Aorta (tissue), 5 donors: ENCODE results near the gene RAP1GAP. TPM values are rescaled to one million over a fixed set of nuclear protein-coding genes. Genes with fewer than 3 reads are reported as not detected.
A peak's percentile ranks its signal among the peaks of the same experiment; 100 is the strongest.

Source experiments
- ATAC-seq: fragments of 200-7000 bp; cut with Tn5 transposase; one replicate; pipeline ENCODE4 v1.9.1; 2022; ENCODE audit warnings: moderate library complexity; ENCODE audit not compliant: low FRiP score
- DNase-seq, 2 donors: peaks; one replicate each; pipeline ENCODE4 v3.0.0-alpha.2; 2020
- H3K27ac ChIP-seq, 2 donors: one replicate each; pipeline ENCODE4 v1.5.1; 2013; ENCODE audit warnings: low read length in 2 of 2, mild to moderate bottlenecking in 2 of 2, moderate library complexity in 2 of 2, control low read depth in 1 of 2, inconsistent platforms in 1 of 2, low read depth in 1 of 2
- H3K27me3 ChIP-seq, 2 donors: one replicate each; pipeline ENCODE4 v1.6.1; 2013; ENCODE audit warnings: control low read depth in 1 of 2, low read length in 1 of 2, mild to moderate bottlenecking in 1 of 2, moderate library complexity in 1 of 2; ENCODE audit not compliant: insufficient read depth in 2 of 2, control insufficient read depth in 1 of 2
- H3K36me3 ChIP-seq, 2 donors: one replicate each; pipeline ENCODE4 v1.6.1; 2013; ENCODE audit warnings: control low read depth in 1 of 2, low read length in 1 of 2, mild to moderate bottlenecking in 1 of 2; ENCODE audit not compliant: insufficient read depth in 2 of 2, control insufficient read depth in 1 of 2
- H3K4me1 ChIP-seq, 2 donors: one replicate each; pipeline ENCODE4 v1.6.1; 2013; ENCODE audit warnings: low read length in 2 of 2, control low read depth in 1 of 2, mild to moderate bottlenecking in 1 of 2, moderate library complexity in 1 of 2; ENCODE audit not compliant: insufficient read depth in 2 of 2, control insufficient read depth in 1 of 2
- H3K4me3 ChIP-seq, 2 donors: one replicate each; pipeline ENCODE4 v1.5.1; 2013; ENCODE audit warnings: low read length in 2 of 2, control low read depth in 1 of 2, mild to moderate bottlenecking in 1 of 2
- H3K9me3 ChIP-seq: one replicate; pipeline ENCODE4 v1.6.1; 2013; ENCODE audit warnings: mild to moderate bottlenecking, low read length; ENCODE audit not compliant: control insufficient read depth
- WGBS, 2 donors: extraction: QIAGEN DNeasy Blood & Tissue Kit; methylation state at CpG; one replicate each; pipeline ENCODE4 v1.1.7; 2013; 5-methylcytosine and 5-hydroxymethylcytosine counted together
- intact Hi-C, 2 donors: fragments of 100-400 bp; cut with DNase I; formaldehyde crosslinking; loops; one replicate each; pipeline versions ENCODE4 v1.14.2 to v1.15.0; 2022
- polyA plus RNA-seq, 2 donors: library from polyadenylated mRNA; stranded (reverse); fragments of 200-250 nt; gene quantifications; one replicate each; pipeline ENCODE4 v1.2.3, GENCODE V29; 2013
- total RNA-seq, 2 donors: library from RNA; stranded (reverse); fragmentation: NEBNext Ultra II Directional; extraction: Animal tissue kit (Norgen Biotek cat#: 25700); gene quantifications; one replicate each; pipeline ENCODE4 v1.2.1, GENCODE V29; 2021
- donor health status: healthy with polysubstance abuse.
- donor health status: Bipolar disorder and iron deficiency.
- donor health status: DM: no; HTN: no; CAD: no.
- donor health status: DM: no; HTN: no; CAD: no.
- donor health status: DM: yes; HTN: yes; CAD: no.

The RAP1GAP gene
- total and polyA plus RNA-seq, 4 donors, result 0.33 to 4.9 (median 0.71) TPM

DNA sequence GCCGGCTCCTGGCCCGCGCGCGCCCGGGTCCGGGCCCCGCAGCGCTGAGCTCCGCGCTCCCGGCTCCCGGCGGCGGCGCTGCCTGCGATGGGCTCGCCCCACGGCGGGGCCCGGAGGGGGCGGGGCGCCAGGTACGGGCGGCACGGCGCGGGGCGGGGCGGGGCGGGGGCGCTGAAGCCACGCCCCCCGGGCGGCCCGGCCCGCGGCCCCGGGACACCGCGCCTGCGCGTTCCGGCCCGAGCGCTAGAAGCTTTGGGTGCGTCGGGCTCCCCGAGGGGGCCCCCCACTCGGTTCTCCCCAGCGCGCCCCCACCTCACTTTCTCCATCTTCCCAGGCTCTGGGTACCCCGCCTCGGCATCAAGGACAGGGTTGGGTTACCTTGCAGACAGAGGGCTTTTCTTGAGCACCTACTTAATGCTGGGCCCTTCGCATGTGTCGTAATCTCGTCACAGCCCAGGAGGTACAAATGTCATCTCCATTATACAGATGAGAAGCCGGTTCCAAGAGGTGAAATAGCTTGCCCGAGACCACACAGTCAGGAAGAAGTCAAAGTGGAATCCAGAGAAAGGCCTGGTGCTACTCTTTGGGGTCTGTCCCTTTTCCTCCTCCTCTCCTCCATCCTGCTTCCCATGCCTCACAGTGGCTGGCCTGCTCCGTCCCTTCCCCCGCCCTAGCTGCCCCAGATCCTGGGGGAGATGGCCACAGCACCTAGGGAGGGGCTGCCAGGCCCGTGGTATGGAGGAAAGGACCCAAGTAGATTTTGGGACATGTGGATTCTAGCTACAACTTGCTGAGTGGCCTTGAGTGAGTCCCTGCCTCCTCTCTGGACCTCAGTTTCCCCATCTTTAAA lies 46.5 kb downstream of the RAP1GAP start:
- no peaks in the 10 kb centered on the region for H3K4me1 ChIP-seq
- no peaks in the 10 kb centered on the region for H3K36me3 ChIP-seq
- intact Hi-C loops, result no loop called here
- no peaks in the 10 kb centered on the region for H3K9me3 ChIP-seq
- no peaks in the 10 kb centered on the region for H3K27me3 ChIP-seq
- no peak for DNase-seq
- no peak for ATAC-seq
- H3K27ac ChIP-seq, result no peak overlapping the region
- peak overlapping the region in 1 of 2 donors; percentile 14 for H3K4me3 ChIP-seq
- WGBS, 2 donors, result 11 to 33% methylated on average over 21 to 62 of the region's 62 CpGs

DNA sequence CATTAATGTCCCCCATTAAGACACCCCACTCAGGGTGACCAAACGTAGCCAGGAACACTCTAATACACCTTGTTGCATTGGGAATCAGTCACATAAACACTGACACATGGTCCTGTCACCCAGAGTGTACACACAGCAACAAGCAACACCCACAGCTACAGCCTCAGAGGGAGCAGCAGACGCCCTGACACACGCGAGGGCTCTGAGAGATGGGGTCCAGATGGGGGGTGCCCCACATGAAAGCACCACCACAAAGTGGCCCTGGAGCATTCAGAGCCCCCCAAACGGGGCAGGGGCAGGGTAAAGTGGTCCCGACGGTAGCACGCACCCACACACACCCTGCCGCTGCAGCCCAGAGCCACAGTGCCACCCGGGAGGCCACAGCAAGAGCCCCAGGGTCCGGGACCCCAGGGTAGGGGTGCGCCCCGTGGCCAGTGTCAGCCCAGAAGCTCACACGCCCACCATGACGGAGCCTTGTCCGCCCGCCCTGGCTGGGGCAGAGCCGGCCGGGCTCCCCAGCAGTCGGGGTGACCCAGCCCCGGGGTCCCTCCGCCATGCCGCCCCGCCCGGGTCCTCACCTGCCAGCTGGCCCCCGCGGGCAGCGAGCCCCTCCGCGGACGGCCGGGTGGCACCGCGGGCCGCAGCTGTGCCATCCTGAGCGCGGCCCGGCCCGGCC lies 47.3 kb downstream of the RAP1GAP start:
- intact Hi-C loops, result no loop called here
- WGBS, 2 donors, result 23 to 27% methylated on average over 31 to 39 of the region's 39 CpGs
- no peaks in the 10 kb centered on the region for H3K27me3 ChIP-seq
- H3K4me3 ChIP-seq, result peak overlapping the region in 1 of 2 donors; percentile 14
- no peak overlapping the region for H3K27ac ChIP-seq
- no peaks in the 10 kb centered on the region for H3K36me3 ChIP-seq
- DNase-seq (no peak), ATAC-seq (no peak)
- no peaks in the 10 kb centered on the region for H3K9me3 ChIP-seq
- no peaks in the 10 kb centered on the region for H3K4me1 ChIP-seq

DNA sequence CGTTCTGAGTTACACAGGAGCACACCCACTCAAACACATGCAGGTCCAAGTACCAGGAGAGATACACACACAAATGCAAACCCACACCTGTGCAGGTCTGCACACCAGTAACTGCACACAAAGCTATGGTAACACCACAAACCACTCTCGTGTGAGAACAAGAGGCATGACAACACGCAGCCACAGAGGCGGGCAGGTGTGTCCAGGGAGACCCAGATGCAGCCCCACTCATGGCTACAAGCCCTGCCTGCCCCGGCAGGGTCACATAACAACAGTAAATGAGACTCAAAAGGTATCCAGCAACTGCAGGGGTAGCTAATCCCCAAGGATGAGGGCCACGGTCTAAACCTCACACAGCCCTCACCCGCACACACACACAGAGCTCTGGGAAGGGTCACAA lies 48.1 kb downstream of the RAP1GAP start:
- no peaks in the 10 kb centered on the region for H3K9me3 ChIP-seq
- no peaks in the 10 kb centered on the region for H3K4me1 ChIP-seq
- DNase-seq, result no peak
- no peak for ATAC-seq
- H3K36me3 ChIP-seq, result no peaks in the 10 kb centered on the region
- no peak overlapping the region for H3K27ac ChIP-seq
- intact Hi-C loops, result no loop called here
- 85 to 92% methylated on average over 7 of the region's 7 CpGs for WGBS, 2 donors
- no peaks in the 10 kb centered on the region for H3K27me3 ChIP-seq
- H3K4me3 ChIP-seq, result no peak overlapping the region

DNA sequence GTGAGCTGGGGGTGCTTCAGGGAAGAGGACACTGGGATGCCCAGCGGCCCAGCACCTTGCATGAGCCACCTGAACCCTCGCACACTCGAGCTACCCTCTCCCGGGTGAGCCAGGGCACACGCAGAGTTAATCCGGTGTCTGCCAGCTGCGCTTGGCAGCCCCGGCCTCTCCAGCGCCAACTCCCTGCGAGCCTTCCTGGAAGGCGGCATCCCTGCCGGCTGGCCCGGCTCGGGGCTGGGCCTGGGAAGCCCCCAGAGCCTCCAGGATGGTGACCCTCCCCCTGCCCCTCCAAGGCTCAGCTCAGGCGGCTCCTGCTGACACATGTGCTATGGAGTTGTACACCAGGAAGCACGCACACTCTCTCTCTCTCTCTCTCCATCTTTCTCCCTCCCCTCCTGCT lies 48.7 kb downstream of the RAP1GAP start:
- no peak for ATAC-seq
- WGBS, 2 donors, result 4% methylated on average over 15 to 16 of the region's 16 CpGs
- Histone ChIP-seq H3K9me3 (no peaks in the 10 kb centered on the region), H3K4me3 (no peak overlapping the region), H3K36me3 (no peaks in the 10 kb centered on the region), H3K27ac (no peak overlapping the region), H3K4me1 (no peaks in the 10 kb centered on the region), H3K27me3 (no peaks in the 10 kb centered on the region)
- DNase-seq, result no peak
- intact Hi-C loops, result no loop called here

DNA sequence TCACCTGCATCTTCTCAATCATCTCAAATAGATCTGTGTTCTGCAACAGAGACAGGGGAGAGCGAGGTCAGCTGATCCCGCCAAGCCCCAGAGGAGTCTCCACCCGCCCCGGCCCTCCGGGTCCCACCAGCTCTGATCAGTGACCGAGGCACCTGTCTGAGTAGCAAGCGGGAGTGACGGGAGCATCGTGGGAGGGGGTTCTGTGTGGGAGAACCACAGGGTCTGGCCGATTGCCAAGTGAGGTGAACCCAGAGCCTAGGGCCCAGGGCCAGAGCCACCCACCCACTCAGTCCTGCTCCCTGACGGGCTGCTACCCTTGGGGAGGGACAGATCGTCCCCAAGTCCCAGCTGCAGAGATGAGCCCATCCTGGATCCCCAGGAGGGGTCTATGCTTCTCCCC lies 49.1 kb downstream of the RAP1GAP start:
- Histone ChIP-seq H3K9me3 (no peaks in the 10 kb centered on the region), H3K4me3 (no peak overlapping the region), H3K27ac (no peak overlapping the region), H3K27me3 (no peaks in the 10 kb centered on the region), H3K4me1 (no peaks in the 10 kb centered on the region), H3K36me3 (no peaks in the 10 kb centered on the region)
- no peak for ATAC-seq
- WGBS, 2 donors, result 58 to 61% methylated on average over 12 of the region's 12 CpGs
- intact Hi-C loops, result no loop called here
- no peak for DNase-seq

DNA sequence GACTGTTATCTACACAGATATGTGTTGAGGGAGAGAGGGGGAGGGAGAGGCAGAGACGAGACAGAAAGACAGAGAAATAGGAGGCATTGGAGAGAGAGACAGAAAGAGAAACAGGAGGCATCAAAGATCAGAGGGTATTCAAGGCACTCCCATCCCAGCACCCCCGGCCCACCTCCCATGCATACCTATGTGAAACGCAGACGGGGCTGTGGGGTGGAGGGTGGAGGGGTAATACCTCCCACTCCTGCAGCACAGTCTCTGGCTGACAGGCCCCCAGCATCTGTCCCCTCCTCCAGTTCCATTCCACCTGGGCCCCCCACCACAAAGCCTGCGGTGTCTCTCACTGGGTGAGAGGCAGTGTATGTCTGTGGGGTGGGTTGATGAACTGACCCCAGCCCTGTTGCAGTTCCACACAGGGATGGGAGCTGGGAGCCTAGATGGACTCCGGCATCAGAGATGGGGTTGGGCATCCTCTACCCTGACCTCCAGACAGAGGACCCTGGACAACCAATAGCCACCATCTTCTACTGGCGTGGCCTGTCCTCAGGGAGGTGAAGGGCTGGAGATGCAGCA lies 49.7 kb downstream of the RAP1GAP start:
- H3K36me3 ChIP-seq, result no peaks in the 10 kb centered on the region
- no peak overlapping the region for H3K4me3 ChIP-seq
- DNase-seq (no peak), ATAC-seq (no peak)
- WGBS, 2 donors, result 70% methylated on average over 7 of the region's 7 CpGs
- no peaks in the 10 kb centered on the region for H3K4me1 ChIP-seq
- H3K27me3 ChIP-seq, result no peaks in the 10 kb centered on the region
- no peak overlapping the region for H3K27ac ChIP-seq
- H3K9me3 ChIP-seq, result no peaks in the 10 kb centered on the region
- intact Hi-C loops, result no loop called here

DNA sequence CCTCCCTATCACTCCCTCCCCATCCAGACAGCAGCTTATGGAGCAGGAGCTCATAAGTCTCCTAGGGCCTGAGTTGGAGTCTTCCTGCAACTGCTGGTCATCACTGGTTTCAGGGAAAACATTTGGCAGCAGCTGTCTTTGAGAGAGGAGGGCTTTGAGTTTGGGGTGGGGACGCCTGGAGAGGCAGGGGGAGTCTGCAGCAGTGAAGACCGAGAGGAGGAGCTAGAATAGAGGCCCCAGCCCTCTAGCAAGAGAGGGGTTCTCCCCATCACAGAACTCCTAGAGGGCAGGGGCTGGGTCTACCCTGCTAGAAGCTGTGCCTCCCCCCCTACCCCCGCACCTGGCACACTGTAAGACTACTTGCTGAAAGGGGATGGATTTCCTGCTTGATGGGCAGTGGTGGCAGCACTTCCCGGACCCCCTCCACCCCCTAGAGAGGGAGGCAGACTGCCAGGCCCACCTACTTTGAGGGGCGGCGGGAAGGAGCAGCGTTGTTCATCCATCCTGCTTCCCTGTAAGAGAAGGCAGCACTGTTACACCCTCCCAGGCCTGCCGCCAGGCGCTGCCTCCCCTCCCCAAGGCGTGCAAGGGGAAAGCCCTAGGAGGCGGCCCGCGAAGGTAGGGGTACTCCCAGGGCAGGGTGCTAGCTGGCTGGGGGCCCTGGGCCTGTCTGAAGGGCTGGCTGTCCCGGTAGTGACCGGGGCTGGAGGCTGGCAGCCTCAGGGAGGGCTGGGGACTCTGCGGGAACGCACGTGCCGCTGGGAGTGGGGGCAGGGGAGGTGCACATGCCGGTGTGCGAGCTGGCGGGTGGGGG lies 50.4 kb downstream of the RAP1GAP start:
- DNase-seq (no peak), ATAC-seq (no peak)
- no peak overlapping the region for H3K4me3 ChIP-seq
- H3K27me3 ChIP-seq, result no peaks in the 10 kb centered on the region
- no peaks in the 10 kb centered on the region for H3K4me1 ChIP-seq
- H3K27ac ChIP-seq, result no peak overlapping the region
- WGBS, 2 donors, result 35 to 43% methylated on average over 22 of the region's 22 CpGs
- intact Hi-C loops, result no loop called here
- H3K36me3 ChIP-seq, result no peaks in the 10 kb centered on the region
- H3K9me3 ChIP-seq, result no peaks in the 10 kb centered on the region

DNA sequence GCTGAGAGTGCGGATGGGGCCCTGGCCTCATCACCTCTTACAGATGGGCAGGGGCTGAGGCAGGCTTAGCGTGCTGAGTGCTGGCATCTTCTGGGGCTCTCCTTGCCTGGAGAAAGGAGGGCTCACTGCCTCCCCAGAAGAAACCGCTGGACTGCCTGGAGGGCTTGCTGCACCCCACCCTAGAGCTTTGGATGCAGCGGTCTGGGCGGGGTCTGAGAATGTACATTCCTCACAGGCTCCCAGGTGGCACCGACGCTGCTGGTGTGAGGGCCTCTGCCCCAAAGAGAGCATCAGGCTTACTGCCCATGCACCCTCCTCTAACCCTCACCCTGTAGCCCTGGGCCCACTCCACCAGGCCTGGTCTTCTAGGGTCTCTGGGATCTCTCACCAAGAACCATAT lies 51.1 kb downstream of the RAP1GAP start:
- DNase-seq (no peak), ATAC-seq (no peak)
- Histone ChIP-seq H3K9me3 (no peaks in the 10 kb centered on the region), H3K27ac (no peak overlapping the region), H3K4me1 (no peaks in the 10 kb centered on the region), H3K36me3 (no peaks in the 10 kb centered on the region), H3K4me3 (no peak overlapping the region), H3K27me3 (no peaks in the 10 kb centered on the region)
- intact Hi-C loops, result no loop called here
- 93 to 95% methylated on average over 7 of the region's 7 CpGs for WGBS, 2 donors
